KMS-11 (cell line): ENCODE results near the gene DLG1.

Experiments
- H2AFZ ChIP-seq: fragments of 200-600 bp; sonication (generic); 2 replicates; pipeline ENCODE4 v1.6.1; 2016; ENCODE audit warnings: antibody characterized with exemption, mixed run types, low read depth
- H3K27ac ChIP-seq: fragments of 200-600 bp; sonication (generic); 2 replicates; pipeline ENCODE4 v1.6.1; 2016; ENCODE audit warnings: mild to moderate bottlenecking, mixed run types
- H3K27me3 ChIP-seq: fragments of 200-600 bp; sonication (generic); 2 replicates; pipeline ENCODE4 v1.6.1; 2017; ENCODE audit warnings: mild to moderate bottlenecking, low read depth, mixed run types, moderate library complexity; ENCODE audit not compliant: insufficient read depth
- H3K36me3 ChIP-seq: fragments of 200-600 bp; sonication (generic); 2 replicates; pipeline ENCODE4 v1.6.1; 2017; ENCODE audit warnings: mild to moderate bottlenecking, mixed run types; ENCODE audit not compliant: insufficient read depth
- H3K4me1 ChIP-seq: fragments of 200-600 bp; sonication (generic); 2 replicates; pipeline ENCODE4 v1.6.1; 2016; ENCODE audit warnings: mild to moderate bottlenecking, low read depth, mixed run types; ENCODE audit not compliant: poor library complexity, severe bottlenecking
- H3K4me2 ChIP-seq: fragments of 200-600 bp; sonication (generic); 2 replicates; pipeline ENCODE4 v1.7.0; 2016; ENCODE audit warnings: mild to moderate bottlenecking, mixed run types
- H3K4me3 ChIP-seq: fragments of 200-600 bp; sonication (generic); IDR thresholded peaks from 2 replicates; pipeline ENCODE4 v1.6.1; 2017; ENCODE audit warnings: low read depth, low read length, mixed read lengths; ENCODE audit not compliant: insufficient read depth
- H3K79me2 ChIP-seq: fragments of 200-600 bp; sonication (generic); 2 replicates; pipeline ENCODE4 v1.6.1; 2016; ENCODE audit warnings: low read depth, mixed run types; ENCODE audit not compliant: insufficient read depth
- H3K9ac ChIP-seq: fragments of 200-600 bp; sonication (generic); 2 replicates; pipeline ENCODE4 v1.6.1; 2016; ENCODE audit warnings: mild to moderate bottlenecking, mixed run types
- H4K20me1 ChIP-seq: fragments of 200-600 bp; sonication (generic); 2 replicates; pipeline ENCODE4 v1.6.1; 2016; ENCODE audit warnings: mild to moderate bottlenecking, mixed run types; ENCODE audit not compliant: insufficient read depth
- TF ChIP-seq, protein P1 (sequence below): fragments of 200-600 bp; sonication (generic); conservative IDR thresholded peaks from 2 replicates; pipeline ENCODE4 v1.6.1; 2017; ENCODE audit warnings: low read depth, mild to moderate bottlenecking, antibody characterized with exemption, low read length, moderate library complexity, mixed read lengths

The DLG1 gene

DNA sequence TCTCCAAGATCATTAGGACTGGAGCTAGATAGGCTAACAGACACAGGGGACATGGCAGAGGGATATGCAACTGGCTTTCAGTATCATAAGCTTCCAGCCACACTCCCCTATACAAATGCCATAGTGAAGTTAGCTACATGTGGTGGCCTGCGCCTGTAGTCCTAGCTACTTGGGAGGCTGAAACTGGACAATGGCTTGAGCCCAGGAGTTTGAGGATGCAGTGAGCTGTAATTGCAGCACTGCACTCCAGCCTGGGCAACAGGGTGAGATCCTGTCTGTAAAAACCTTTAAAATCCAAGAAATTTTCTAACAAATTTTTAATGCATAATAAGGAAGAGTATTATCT, 37.3 kb downstream of the DLG1 start:
- H3K79me2 ChIP-seq, result peaks cover 15% of the 10 kb centered on the region; the same call in 1 of the 2 replicates
- H3K9ac ChIP-seq, result no peak overlapping the region
- H3K36me3 ChIP-seq, result no peaks in the 10 kb centered on the region
- H2AFZ ChIP-seq, result no peak overlapping the region
- H3K27ac ChIP-seq, result no peak overlapping the region
- no peaks in the 10 kb centered on the region for H3K4me1 ChIP-seq
- no peaks in the 10 kb centered on the region for H3K27me3 ChIP-seq
- H3K4me3 ChIP-seq, result no peak overlapping the region
- TF ChIP-seq, protein P1, sequence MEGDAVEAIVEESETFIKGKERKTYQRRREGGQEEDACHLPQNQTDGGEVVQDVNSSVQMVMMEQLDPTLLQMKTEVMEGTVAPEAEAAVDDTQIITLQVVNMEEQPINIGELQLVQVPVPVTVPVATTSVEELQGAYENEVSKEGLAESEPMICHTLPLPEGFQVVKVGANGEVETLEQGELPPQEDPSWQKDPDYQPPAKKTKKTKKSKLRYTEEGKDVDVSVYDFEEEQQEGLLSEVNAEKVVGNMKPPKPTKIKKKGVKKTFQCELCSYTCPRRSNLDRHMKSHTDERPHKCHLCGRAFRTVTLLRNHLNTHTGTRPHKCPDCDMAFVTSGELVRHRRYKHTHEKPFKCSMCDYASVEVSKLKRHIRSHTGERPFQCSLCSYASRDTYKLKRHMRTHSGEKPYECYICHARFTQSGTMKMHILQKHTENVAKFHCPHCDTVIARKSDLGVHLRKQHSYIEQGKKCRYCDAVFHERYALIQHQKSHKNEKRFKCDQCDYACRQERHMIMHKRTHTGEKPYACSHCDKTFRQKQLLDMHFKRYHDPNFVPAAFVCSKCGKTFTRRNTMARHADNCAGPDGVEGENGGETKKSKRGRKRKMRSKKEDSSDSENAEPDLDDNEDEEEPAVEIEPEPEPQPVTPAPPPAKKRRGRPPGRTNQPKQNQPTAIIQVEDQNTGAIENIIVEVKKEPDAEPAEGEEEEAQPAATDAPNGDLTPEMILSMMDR, result no peak
- H3K4me2 ChIP-seq, result no peak overlapping the region
- H4K20me1 ChIP-seq, result no peaks in the 10 kb centered on the region; the same call in 1 of the 2 replicates

DNA sequence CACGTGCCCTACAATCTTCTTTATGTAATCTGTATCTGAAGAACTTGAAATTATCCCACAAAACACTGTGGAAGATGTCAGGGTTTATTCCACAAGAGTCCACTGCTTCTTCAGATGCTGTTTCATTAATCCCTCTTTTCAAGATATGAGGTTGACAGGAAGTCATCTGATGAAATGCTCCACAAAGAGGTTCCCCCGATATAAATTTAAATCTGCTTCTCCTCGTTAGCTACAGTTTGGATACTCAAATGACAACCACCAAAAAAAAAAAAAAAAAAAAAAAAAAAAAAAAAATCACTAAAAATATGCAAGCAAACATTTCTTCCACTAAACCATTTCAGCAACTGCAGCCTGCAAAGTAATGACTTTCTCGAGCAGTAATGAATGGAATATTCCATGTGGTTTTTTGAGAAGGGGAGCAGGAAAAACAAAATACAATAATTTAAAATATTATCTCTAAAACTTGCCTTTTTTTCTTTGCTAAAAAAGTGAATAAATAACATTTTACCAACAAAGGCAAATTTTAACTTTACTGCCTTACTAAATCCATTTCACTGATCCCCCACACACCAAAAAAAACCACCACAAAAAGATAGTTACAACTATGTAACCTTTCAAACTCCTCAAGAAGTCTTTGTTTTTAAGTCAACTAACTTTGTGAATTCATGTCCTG, 37.8 kb downstream of the DLG1 start:
- no peak overlapping the region for H2AFZ ChIP-seq
- peaks cover 18% of the 10 kb centered on the region; the same call in 1 of the 2 replicates for H3K79me2 ChIP-seq

DNA sequence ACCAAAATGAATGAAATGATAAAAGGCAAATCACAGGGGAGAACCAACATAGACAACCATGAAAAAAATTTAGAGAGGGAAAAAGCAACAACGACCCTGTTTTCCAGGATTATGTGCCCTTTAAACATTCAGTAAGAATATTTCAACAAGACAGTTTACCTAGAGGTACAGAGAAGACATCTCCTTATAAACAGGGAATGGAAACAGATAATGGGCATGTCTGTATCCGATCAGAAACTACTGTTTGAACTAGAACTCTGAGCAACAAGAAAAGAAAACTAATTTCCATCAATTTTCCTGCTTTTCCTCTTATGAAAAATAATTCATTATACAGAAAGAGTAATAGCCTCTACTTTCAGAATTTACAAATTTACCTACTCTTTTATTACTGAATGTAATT, 39.3 kb downstream of the DLG1 start:
- Histone ChIP-seq H3K4me2 (no peak overlapping the region), H3K27ac (no peak overlapping the region), H3K4me3 (no peak overlapping the region), H4K20me1 (no peaks in the 10 kb centered on the region), H3K9ac (no peak overlapping the region), H3K27me3 (no peaks in the 10 kb centered on the region), H3K4me1 (no peaks in the 10 kb centered on the region), H2AFZ (no peak overlapping the region), H3K36me3 (no peaks in the 10 kb centered on the region), H3K79me2 (peaks cover 26% of the 10 kb centered on the region; the same call in 1 of the 2 replicates)
- TF ChIP-seq, protein P1, result no peak

More for the DNA sequence above, 37.8 kb downstream of the DLG1 start:
- H3K36me3 ChIP-seq, result no peaks in the 10 kb centered on the region
- no peaks in the 10 kb centered on the region; the same call in 1 of the 2 replicates for H4K20me1 ChIP-seq
- H3K27me3 ChIP-seq, result no peaks in the 10 kb centered on the region
- TF ChIP-seq, protein P1, result no peak
- no peaks in the 10 kb centered on the region for H3K4me1 ChIP-seq
- no peak overlapping the region for H3K27ac ChIP-seq
- no peak overlapping the region for H3K4me2 ChIP-seq
- no peak overlapping the region for H3K9ac ChIP-seq
- H3K4me3 ChIP-seq, result no peak overlapping the region

DNA sequence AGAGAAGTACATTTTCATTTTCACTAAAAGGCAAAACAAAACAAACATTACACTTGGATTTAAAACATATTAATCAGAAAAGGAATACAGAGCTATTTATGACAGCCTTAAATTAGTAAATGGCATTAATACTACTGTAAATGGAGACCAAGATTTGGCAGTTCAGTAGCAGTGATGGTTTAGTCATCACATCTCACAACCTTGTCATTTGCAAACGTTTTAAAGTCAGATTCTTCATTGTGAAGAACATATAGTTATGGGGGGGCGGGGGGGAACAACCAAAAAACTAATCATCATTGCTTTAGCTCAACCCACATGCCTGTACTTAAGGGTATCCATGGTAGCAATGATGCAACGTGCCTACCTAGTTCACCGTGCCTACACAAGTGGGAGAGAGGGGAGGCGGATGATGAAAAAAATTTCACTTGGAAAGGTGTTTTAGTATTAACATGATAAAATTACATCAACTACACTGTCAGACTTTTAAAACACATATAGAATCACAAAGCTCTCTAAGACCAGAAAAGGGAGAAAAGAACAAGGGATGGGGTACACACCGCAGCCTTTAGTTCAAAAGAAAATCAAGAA, 40.1 kb downstream of the DLG1 start:
- Histone ChIP-seq H3K27ac (no peak overlapping the region), H3K4me2 (no peak overlapping the region), H3K4me3 (no peak overlapping the region), H3K4me1 (no peaks in the 10 kb centered on the region), H4K20me1 (no peaks in the 10 kb centered on the region), H3K27me3 (no peaks in the 10 kb centered on the region), H3K79me2 (peaks cover 31% of the 10 kb centered on the region; the same call in 1 of the 2 replicates), H2AFZ (no peak overlapping the region), H3K36me3 (no peaks in the 10 kb centered on the region), H3K9ac (no peak overlapping the region)
- TF ChIP-seq, protein P1, result no peak
